Left kidney (tissue), 2 donors: Measurements from ENCODE around the gene PPP1CA. TPM values are rescaled to one million over a fixed set of nuclear protein-coding genes. Genes with fewer than 3 reads are reported as not detected.

Source experiments
- DNase-seq: peaks from one replicate; pipeline ENCODE4 v3.0.0-alpha.2; 2013
- polyA plus RNA-seq: library from polyadenylated mRNA; unstranded; fragments of 120-200 nt; gene quantifications from one replicate; pipeline ENCODE4 v1.2.1, GENCODE V29; 2013; ENCODE audit not compliant: insufficient read length

Gene PPP1CA
- polyA plus RNA-seq, 1 donor: 154 TPM

GRCh38 chr11:67419325-67420049, 17.8 kb upstream of the PPP1CA start:
- no peak for DNase-seq

DNA sequence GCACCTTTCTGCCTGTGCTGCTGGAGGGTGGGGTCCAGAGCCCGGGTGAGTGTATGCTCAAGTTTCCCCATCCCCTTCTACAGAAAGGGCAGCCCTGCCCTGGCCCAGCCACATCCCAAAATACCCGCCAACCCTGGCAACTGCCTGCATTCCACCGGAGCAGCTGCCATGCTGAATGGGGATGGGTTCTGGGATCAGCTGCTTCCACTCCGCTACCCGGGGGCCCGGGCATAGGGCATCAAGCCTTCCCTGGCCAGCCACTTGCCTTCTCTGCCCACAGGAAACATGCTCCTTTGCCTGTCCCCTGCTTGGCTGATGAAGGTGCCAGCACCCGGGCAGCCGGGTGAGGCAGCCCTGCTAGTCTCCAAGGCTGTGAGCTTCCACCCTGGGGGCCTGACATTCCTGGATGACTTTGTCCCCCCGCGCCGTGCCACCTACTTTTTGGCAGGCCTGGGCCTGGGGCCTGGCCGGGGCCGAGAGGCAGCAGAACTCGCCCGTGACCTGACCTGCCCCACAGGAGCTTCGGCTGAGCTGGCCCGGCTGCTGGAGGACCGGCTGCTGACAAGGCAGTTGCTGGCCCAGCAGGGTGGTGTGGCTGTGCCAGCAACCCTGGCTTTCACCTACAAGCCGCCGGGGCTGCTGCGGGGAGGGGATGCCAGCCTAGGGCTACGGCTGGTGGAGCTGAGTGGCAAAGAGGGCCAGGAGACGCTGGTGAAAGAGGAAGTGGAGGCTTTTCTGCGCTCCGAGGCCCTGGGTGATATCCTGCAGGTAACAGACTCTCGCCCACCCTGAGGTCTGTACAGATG, 17.0 kb upstream of the PPP1CA start:
- no peak for DNase-seq

DNA sequence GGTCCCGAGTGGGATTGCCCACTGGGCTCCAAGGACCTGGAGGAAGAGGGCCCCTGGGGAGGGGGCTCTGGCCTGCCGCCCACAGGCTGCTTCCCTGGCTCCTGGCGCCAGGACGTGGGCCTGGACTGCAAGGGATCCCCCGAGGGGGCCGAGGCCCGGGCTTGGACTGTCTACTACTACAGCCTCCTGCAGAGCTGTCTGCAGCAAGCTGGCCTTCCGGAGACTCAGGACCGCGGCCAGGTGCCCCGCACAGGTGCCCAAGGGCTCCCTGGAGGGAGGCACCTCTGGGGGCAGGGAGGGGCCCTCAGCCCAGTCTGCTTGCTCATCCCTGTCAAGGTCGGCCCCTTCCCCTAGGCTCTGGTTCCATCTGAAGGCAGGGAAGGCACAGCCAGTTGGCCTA, 15.8 kb upstream of the PPP1CA start:
- no peak for DNase-seq

DNA sequence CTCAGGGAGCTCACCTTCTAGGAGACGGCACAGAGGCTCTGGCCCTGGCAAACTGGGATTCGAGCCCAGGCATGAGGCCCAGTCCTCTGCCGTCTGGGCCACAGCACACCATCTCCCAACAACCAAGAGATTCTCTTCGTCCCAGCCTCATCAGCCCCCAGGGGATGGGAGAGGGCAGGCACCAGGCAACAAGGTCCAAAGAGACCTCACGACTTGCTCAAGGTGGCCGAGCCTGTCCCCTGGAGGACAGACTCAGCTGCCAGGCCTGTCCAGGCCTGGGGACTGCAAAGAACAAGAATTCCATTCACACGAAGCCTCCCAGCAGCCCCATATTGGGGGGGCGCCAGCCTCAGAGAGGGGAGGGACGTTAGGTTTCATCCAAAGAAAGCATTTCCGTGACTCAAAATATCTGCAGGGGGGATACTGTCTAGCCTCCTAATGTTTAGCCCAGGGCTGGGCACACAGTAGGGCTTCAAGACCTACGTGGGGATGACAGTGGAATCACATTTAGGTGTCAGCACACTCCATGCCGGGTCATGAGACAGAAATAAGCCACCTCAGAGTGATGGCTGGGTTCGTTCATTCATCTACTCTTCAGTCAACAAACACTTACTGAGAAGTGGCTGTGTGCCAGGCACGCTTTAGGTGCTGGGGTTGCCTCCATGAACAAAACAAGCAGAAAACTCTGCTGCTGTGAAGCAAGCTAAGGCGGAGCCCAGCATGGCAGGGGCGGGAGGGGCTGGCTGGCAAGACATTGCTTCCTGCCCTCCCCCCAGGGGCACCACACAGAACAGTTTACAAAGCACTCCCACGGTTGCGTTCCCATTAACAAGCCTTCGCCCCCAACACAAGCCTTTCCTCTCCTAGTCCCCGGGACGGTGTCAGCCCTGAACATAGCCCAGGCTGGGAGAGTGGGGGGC, 15.0 kb upstream of the PPP1CA start:
- DNase-seq: no peak

GRCh38 chr11:67415501-67416304, 14.0 kb upstream of the PPP1CA start, which contains the start of gene CARNS1:
TSS of gene CARNS1 (plus strand) at chr11:67415678. CDS start at chr11:67416200, 522 bp downstream.
- no peak for DNase-seq

- DNase-seq: no peak
Measured at GRCh38 chr11:67413266-67413849, 11.7 kb upstream of the PPP1CA start.

GRCh38 chr11:67412495-67413179, 11.0 kb upstream of the PPP1CA start:
- no peak for DNase-seq

GRCh38 chr11:67411785-67412152, 10.1 kb upstream of the PPP1CA start:
- DNase-seq: no peak

DNA sequence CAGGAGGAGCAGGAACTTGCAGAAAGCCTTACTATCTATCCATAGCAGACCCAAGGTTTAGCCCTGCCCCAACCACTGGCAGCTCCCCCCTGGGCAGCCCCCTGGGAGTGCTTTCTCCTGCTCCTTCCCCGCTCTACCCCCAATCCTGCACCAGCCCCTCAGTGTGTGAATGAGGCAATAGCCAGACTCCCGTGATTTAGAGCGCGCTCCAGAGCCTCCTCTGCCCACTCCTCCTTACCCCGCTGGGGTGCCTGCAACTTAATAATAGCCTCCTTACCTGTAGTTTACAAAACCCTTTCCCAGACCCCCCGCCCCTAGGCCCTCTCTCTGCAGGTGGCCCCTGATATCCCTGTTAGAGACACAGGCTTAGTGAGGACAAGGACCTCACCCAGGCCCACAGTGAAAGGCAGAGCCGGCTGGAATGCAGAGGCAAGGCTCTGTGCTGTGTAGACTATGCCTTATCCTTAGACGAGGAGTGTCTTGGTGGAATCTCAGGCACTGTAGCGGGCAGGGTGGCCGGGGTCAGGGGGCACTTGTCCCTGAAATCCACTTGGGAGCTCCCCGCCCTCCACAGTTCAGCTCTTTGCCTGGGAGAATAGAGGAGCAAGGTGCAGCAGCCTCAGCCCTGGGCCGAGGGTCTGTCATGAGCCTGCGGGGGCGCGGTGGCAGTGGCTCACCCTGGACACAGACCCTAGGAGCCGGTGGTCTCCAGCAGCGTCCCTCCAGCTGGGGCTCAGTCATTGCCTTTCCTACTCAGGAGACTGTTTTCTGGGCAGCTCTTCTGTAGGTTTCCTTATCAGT, 9.5 kb upstream of the PPP1CA start:
- no peak for DNase-seq

GRCh38 chr11:67410369-67410831, 8.7 kb upstream of the PPP1CA start:
- no peak for DNase-seq

GRCh38 chr11:67409781-67410368, 8.2 kb upstream of the PPP1CA start:
- DNase-seq: no peak

- DNase-seq: no peak
Measured at GRCh38 chr11:67409261-67409666, 7.6 kb upstream of the PPP1CA start.

GRCh38 chr11:67408437-67409200, 7.0 kb upstream of the PPP1CA start:
- DNase-seq: no peak

DNA sequence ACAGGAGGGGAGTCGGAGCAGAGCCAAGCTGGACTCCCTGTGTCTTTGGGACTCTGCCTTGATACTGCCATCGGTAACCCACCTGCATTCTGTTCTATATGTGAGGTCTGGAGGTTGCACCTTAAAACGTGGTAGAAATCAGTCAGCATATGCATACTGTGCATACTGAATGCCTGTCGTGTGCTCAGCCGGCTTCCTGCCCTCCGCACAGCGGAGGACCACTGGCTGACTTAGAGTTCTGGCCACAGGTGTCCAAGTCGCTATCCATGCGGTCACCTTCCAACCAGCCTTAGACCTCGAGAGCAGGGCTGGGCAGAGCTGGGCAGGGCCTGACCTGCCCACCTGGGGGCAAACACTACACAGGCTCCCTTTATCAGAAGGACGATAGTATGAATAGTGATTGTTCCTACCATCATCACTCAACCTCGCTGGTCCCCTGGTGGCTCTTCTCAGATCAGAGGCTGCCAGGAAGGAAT, 6.1 kb upstream of the PPP1CA start:
- no peak for DNase-seq

- no peak for DNase-seq
Measured at GRCh38 chr11:67406969-67407687, 5.5 kb upstream of the PPP1CA start.

- DNase-seq: no peak
Measured at GRCh38 chr11:67406420-67406968, 4.8 kb upstream of the PPP1CA start.

DNA sequence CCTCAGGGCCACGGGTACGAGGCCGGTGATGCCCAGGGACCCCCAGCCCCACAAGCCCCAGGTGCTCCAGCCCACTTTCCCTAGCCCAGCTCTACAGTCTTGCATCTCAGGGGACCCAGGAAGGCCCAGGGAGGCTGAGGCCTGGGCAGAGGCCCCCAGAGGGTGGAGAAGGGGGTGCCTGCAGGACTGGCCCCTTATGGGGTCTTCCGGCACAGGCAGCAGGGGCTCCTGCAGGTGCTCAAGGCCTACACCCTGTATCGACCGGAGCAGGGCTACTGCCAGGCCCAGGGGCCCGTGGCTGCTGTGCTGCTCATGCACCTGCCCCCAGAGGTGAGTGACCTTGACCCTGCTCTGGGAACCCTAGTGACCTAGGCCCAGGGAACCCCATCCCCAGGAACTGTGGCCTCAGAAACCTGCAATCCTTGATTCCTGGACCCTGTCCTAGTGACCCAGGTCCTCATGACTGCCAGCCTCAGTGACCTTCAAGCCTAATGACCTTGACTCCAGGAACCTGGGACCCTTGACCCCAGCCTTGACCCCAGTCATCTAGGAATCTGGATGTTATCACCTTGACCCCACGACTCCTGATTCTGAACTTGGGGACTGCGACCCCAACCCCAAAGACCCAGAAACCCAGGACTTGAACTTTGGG, 4.2 kb upstream of the PPP1CA start:
- DNase-seq: no peak
